ENCODE results near the gene MINPP1. TPM values are rescaled to one million over a fixed set of nuclear protein-coding genes. Genes with fewer than 3 reads are reported as not detected.

Gene MINPP1
- polyA plus RNA-seq, 1 of the 3 experiments (the other 2 are of a cell fraction): 23.7 TPM

DNA sequence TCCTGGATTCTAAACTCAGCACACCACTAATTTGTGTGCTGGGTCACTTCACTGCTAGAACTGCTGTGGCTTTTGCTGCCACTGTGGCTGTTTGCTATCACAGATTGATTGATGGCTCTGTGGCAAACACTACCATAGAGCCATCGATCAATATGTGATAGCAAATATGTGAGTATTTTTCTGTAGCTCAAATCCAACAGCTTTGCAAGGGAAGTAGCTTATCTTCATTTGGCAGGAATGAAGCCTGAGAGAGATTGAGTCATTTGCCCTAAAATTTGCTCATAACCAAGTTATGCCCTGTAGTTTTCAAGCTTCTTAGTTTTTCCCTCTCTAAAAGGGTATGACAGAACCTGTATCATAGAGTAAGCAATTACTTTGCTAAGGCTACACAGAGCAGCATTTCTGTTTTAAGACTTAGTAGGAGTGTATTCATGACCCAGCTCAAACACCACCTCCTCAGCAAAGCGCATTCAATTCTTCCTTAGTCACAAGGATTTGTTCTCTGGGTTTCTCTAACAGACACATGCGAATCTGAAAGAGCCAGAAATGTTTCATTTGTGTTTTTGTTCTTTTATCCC lies 43.1 kb downstream of the MINPP1 start:
- no peaks in the 10 kb centered on the region for H4K20me1 ChIP-seq (ENCODE audit: insufficient read depth)
- no peaks in the 10 kb centered on the region for H3K9me3 ChIP-seq
- no peak overlapping the region for H3K9ac ChIP-seq
- no peaks in the 10 kb centered on the region for H3K9me2 ChIP-seq
- no peak for DNase-seq
- peaks cover 9% of the 10 kb centered on the region for H3K79me2 ChIP-seq (ENCODE audit: insufficient read depth)
- H2AFZ ChIP-seq (ENCODE audit: low read depth): no peak overlapping the region
- TF ChIP-seq RCOR1 (IDR thresholded peaks at IDR 0.05; ENCODE audit: low read length): no peak
- no peak for TF ChIP-seq SIN3A (IDR thresholded peaks at IDR 0.05; ENCODE audit: borderline replicate concordance, low read depth, low read length)
- TF ChIP-seq, protein P1, sequence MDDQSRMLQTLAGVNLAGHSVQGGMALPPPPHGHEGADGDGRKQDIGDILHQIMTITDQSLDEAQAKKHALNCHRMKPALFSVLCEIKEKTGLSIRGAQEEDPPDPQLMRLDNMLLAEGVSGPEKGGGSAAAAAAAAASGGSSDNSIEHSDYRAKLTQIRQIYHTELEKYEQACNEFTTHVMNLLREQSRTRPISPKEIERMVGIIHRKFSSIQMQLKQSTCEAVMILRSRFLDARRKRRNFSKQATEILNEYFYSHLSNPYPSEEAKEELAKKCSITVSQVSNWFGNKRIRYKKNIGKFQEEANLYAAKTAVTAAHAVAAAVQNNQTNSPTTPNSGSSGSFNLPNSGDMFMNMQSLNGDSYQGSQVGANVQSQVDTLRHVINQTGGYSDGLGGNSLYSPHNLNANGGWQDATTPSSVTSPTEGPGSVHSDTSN (IDR thresholded peaks at IDR 0.05): peak; percentile 65
- TF ChIP-seq JUND (IDR thresholded peaks at IDR 0.05): peak; percentile 33; the same call in 1 of the 2 replicates
- TF ChIP-seq NFIC (IDR thresholded peaks at IDR 0.05; ENCODE audit: borderline replicate concordance): peak; percentile 27; the same call in 1 of the 2 replicates
- TF ChIP-seq RFX5 (IDR thresholded peaks at IDR 0.05; ENCODE audit: low read length): no peak
- TF ChIP-seq, protein P2, sequence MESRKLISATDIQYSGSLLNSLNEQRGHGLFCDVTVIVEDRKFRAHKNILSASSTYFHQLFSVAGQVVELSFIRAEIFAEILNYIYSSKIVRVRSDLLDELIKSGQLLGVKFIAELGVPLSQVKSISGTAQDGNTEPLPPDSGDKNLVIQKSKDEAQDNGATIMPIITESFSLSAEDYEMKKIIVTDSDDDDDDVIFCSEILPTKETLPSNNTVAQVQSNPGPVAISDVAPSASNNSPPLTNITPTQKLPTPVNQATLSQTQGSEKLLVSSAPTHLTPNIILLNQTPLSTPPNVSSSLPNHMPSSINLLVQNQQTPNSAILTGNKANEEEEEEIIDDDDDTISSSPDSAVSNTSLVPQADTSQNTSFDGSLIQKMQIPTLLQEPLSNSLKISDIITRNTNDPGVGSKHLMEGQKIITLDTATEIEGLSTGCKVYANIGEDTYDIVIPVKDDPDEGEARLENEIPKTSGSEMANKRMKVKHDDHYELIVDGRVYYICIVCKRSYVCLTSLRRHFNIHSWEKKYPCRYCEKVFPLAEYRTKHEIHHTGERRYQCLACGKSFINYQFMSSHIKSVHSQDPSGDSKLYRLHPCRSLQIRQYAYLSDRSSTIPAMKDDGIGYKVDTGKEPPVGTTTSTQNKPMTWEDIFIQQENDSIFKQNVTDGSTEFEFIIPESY (IDR thresholded peaks at IDR 0.05; ENCODE audit: borderline replicate concordance, low read depth): no peak
- TF ChIP-seq TCF12 (IDR thresholded peaks at IDR 0.05): peak; percentile 27; the same call in 1 of the 2 replicates
- peak; percentile 32; the same call in 1 of the 2 replicates for TF ChIP-seq FOSL2 (IDR thresholded peaks at IDR 0.05; ENCODE audit: borderline replicate concordance, low read depth)
- POLR2A ChIA-PET: no interaction called here
- H3K36me3 ChIP-seq (replicated peaks in 1 of 2; ENCODE audit: control insufficient read depth in 1 of 2, insufficient read depth in 2 of 2, low read length in 1 of 2): peaks cover 11 to 18% of the 10 kb centered on the region in 2 experiments
- peak overlapping the region in 1 of 2 experiments; percentile 45; a peak in 1 of 4 replicates for H3K4me3 ChIP-seq (ENCODE audit: low read depth in 2 of 2, low read length in 1 of 2)
- peak overlapping the region; percentile 46 for H3K4me2 ChIP-seq
- H3F3A ChIP-seq (replicated peaks; ENCODE audit: insufficient read depth): peaks cover 16% of the 10 kb centered on the region
- CTCF ChIA-PET: interaction anchor here (1.2 to 2.0 kb wide), 2 partner anchors 10 to 14 kb away, joined by 5 read pairs; no protein-coding TSS in a partner anchor
- peaks cover 2 to 8% of the 10 kb centered on the region in 2 experiments; a peak in 3 of 4 replicates for H3K4me1 ChIP-seq (ENCODE audit: control insufficient read depth in 1 of 2, insufficient read depth in 2 of 2, low read depth in 1 of 2, low read length in 1 of 2)
- H3K27me3 ChIP-seq (ENCODE audit: insufficient read depth): no peaks in the 10 kb centered on the region
- 56% methylated on average over 3 of the region's 3 CpGs for WGBS (ENCODE audit: low lambda C conversion rate)
- peak overlapping the region; percentile 7 to 56; a peak in 3 of 4 replicates for H3K27ac ChIP-seq (ENCODE audit: low read depth in 2 of 2, low read length in 1 of 2)

DNA sequence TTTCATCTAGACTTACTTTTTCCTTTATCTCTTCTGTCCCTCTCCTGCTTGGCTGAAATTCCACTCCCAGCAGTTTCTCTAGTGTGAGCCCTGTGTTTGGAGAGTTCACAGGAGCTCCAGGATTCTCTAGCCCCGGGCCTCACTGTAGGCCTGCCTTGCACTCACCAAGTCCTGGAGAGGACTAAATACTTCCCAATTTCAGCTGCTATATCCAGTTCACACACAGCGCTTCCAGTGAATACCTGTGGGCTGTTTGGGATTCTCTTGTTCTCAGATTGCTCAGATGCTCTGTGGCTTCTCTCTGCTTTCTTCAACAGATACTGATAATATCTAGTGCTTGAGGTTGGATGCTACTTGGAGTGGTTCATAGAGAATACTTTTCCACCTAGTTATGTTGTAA lies 46.0 kb downstream of the MINPP1 start:
- 89% methylated on average over 2 of the region's 2 CpGs for WGBS (ENCODE audit: low lambda C conversion rate)

More for the DNA sequence above, 46.0 kb downstream of the MINPP1 start:
- Histone ChIP-seq H3K27ac (ENCODE audit: low read depth in 2 of 2, low read length in 1 of 2) (no peak overlapping the region; a peak in 1 of 4 replicates), H3F3A (replicated peaks; ENCODE audit: insufficient read depth) (peaks cover 13% of the 10 kb centered on the region), H3K4me1 (ENCODE audit: control insufficient read depth in 1 of 2, insufficient read depth in 2 of 2, low read depth in 1 of 2, low read length in 1 of 2) (peaks cover 2 to 8% of the 10 kb centered on the region in 2 experiments; a peak in 3 of 4 replicates), H3K9ac (no peak overlapping the region), H2AFZ (ENCODE audit: low read depth) (no peak overlapping the region), H3K9me3 (no peaks in the 10 kb centered on the region), H4K20me1 (ENCODE audit: insufficient read depth) (no peaks in the 10 kb centered on the region), H3K36me3 (replicated peaks in 1 of 2; ENCODE audit: control insufficient read depth in 1 of 2, insufficient read depth in 2 of 2, low read length in 1 of 2) (peaks cover 21 to 29% of the 10 kb centered on the region in 2 experiments), H3K27me3 (ENCODE audit: insufficient read depth) (no peaks in the 10 kb centered on the region), H3K9me2 (no peaks in the 10 kb centered on the region), H3K79me2 (ENCODE audit: insufficient read depth) (peaks cover 9% of the 10 kb centered on the region), H3K4me3 (ENCODE audit: low read depth in 2 of 2, low read length in 1 of 2) (no peak overlapping the region), H3K4me2 (no peak overlapping the region)
- POLR2A ChIA-PET: no interaction called here
- TF ChIP-seq TCF12 (IDR thresholded peaks at IDR 0.05): peak; percentile 20; the same call in 1 of the 2 replicates
- TF ChIP-seq RCOR1 (IDR thresholded peaks at IDR 0.05; ENCODE audit: low read length): no peak
- no peak for DNase-seq
- CTCF ChIA-PET: no interaction called here

All from SK-N-SH (cell line).